ENCODE results near the gene GNGT2. TPM values are rescaled to one million over a fixed set of nuclear protein-coding genes. Genes with fewer than 3 reads are reported as not detected.
A peak's percentile ranks its signal among the peaks of the same experiment; 100 is the strongest.

Gene GNGT2
- not detected for total RNA-seq (2021; ENCODE audit: unreplicated experiment)
- not detected for polyA plus RNA-seq (2012; ENCODE audit: insufficient read length)
- Bru-seq, nascent RNA, result not detected
- BruChase-seq, experiment 1, labeled RNA remaining after a 2-hour chase, result not detected
- percentile 17 among the genes with signal in this experiment for BruChase-seq, experiment 2, labeled RNA remaining after a 6-hour chase
- long read RNA-seq, result 0 reads

GRCh38 chr17:49210158-49211029, at the start of gene GNGT2, which contains the start of gene ABI3:
Gene GNGT2, minus strand, starts transcription at chr17:49210574. Its CDS starts 3,152 bp downstream, at chr17:49207422.
Gene ABI3, plus strand, starts transcription at chr17:49210707. Its CDS starts 18 bp downstream, at chr17:49210725.
- Histone ChIP-seq H3K27ac (ENCODE audit: low read length) (no peak within 1 kb of the TSS), H3K4me1 (ENCODE audit: control insufficient read depth, insufficient read depth, low read length) (no peaks in the 10 kb centered on the region), H3K27me3 (ENCODE audit: control insufficient read depth, insufficient read depth, low read length) (peaks cover 9% of the 10 kb centered on the region; the same call in 1 of the 2 replicates), H3K36me3 (ENCODE audit: control insufficient read depth, insufficient read depth, low read length) (no peaks in the 10 kb centered on the region), H3K4me3 (ENCODE audit: low read depth in 2 of 2, low read length in 2 of 2) (no peak within 1 kb of the TSS), H3K9me3 (ENCODE audit: control insufficient read depth, insufficient read depth, low read depth, low read length) (no peaks in the 10 kb centered on the region)
- BruUV-seq (replicated peaks), result no TSS peak
- TF ChIP-seq POLR2AphosphoS5 (IDR thresholded peaks at IDR 0.05; ENCODE audit: low read depth, low read length), result no peak
- TF ChIP-seq REST (IDR thresholded peaks at IDR 0.05; ENCODE audit: insufficient read depth in 1 of 2, low read depth in 2 of 2, low read length in 1 of 2), result no peak
- no peak for TF ChIP-seq CTCF (IDR thresholded peaks at IDR 0.05)
- TF ChIP-seq SIN3A (IDR thresholded peaks at IDR 0.05; ENCODE audit: borderline replicate concordance, insufficient read depth, low read depth, low read length), result no peak
- no peak for TF ChIP-seq TCF7L2 (IDR thresholded peaks at IDR 0.05; ENCODE audit: low read depth, low read length)
- intact Hi-C loops (cut with micrococcal nuclease; ENCODE audit: unreplicated experiment), result no loop called here
- in situ Hi-C loops (cut with HindIII; ENCODE audit: low pct_unique_long_range_greater_than_20kb, low sequenced_read_pairs), result no loop called here
- CTCF ChIA-PET, result interaction anchor here (0.6 kb wide), 1 partner anchor 22 kb away, joined by 11 read pairs; no protein-coding TSS in a partner anchor
- POLR2A ChIA-PET, result no interaction called here
- DNase-seq (ENCODE audit: low read depth, low spot score) (no peak), ATAC-seq (no peak)

- intact Hi-C loops (cut with micrococcal nuclease; ENCODE audit: unreplicated experiment), result no loop called here
- Histone ChIP-seq H3K27ac (ENCODE audit: low read length) (peak overlapping the region; percentile 23; the same call in 1 of the 2 replicates), H3K4me3 (ENCODE audit: low read depth in 2 of 2, low read length in 2 of 2) (peak overlapping the region; percentile 50 to 76), H3K36me3 (ENCODE audit: control insufficient read depth, insufficient read depth, low read length) (no peaks in the 10 kb centered on the region), H3K9me3 (ENCODE audit: control insufficient read depth, insufficient read depth, low read depth, low read length) (no peaks in the 10 kb centered on the region), H3K27me3 (ENCODE audit: control insufficient read depth, insufficient read depth, low read length) (no peaks in the 10 kb centered on the region), H3K4me1 (ENCODE audit: control insufficient read depth, insufficient read depth, low read length) (no peaks in the 10 kb centered on the region)
- CTCF ChIA-PET, result interaction anchor here (0.6 to 0.9 kb wide), 3 partner anchors 34 to 1051 kb away, joined by 3 to 9 read pairs (median 7); no protein-coding TSS in a partner anchor
- no TSS peak for BruUV-seq (replicated peaks)
- in situ Hi-C loops (cut with HindIII; ENCODE audit: low pct_unique_long_range_greater_than_20kb, low sequenced_read_pairs), result no loop called here
- POLR2A ChIA-PET, result no interaction called here
- no peak for TF ChIP-seq TCF7L2 (IDR thresholded peaks at IDR 0.05; ENCODE audit: low read depth, low read length)
- no peak for TF ChIP-seq SIN3A (IDR thresholded peaks at IDR 0.05; ENCODE audit: borderline replicate concordance, insufficient read depth, low read depth, low read length)
- TF ChIP-seq POLR2AphosphoS5 (IDR thresholded peaks at IDR 0.05; ENCODE audit: low read depth, low read length), result no peak
- no peak for TF ChIP-seq REST (IDR thresholded peaks at IDR 0.05; ENCODE audit: insufficient read depth in 1 of 2, low read depth in 2 of 2, low read length in 1 of 2)
- no peak for TF ChIP-seq CTCF (IDR thresholded peaks at IDR 0.05)
- no peak for DNase-seq (ENCODE audit: low read depth, low spot score)
- ATAC-seq, result no peak
These were observed 49.3 kb upstream of the GNGT2 start for GRCh38 chr17:49259663-49260010.
